Natural killer cell treated with Interleukin-12 subunit alpha and Interleukin-12 subunit beta and Interleukin-15 and Interleukin-18, amount 100 ng/mL, for 72 hours (primary cell): ENCODE measurements around the gene ABCA3. TPM values are rescaled to one million over a fixed set of nuclear protein-coding genes. Genes with fewer than 3 reads are reported as not detected.
A peak's percentile ranks its signal among the peaks of the same experiment; 100 is the strongest.
"Not testable (repeated sequence)": the region's sequence is repeated elsewhere in the genome, so short reads cannot be mapped to it uniquely, and the experiment has no call there.

ENCODE experiments used
- ATAC-seq, 2 donors: fragments of 150-1000 bp; cut with Tn5 transposase in 1 of 2; sonication (Bioruptor Pico), chemical (Tn5 transposase) in 1 of 2; 2 replicates each; pipeline ENCODE4 v1.10.0; 2021
- DNase-seq: peaks from one replicate; pipeline ENCODE4 v3.0.0; 2022; ENCODE audit warnings: low spot score
- H3K27ac Mint-ChIP-seq, 2 donors: 1 replicate in 1 of 2; 2 replicates in 1 of 2; pipeline ENCODE4 v1.8.0; 2022; ENCODE audit warnings: mixed read lengths in 2 of 2, mild to moderate bottlenecking in 1 of 2, moderate library complexity in 1 of 2
- H3K27me3 Mint-ChIP-seq, 2 donors: 1 replicate in 1 of 2; 2 replicates in 1 of 2; pipeline ENCODE4 v1.8.0; 2022; ENCODE audit warnings: mixed read lengths in 2 of 2
- H3K36me3 Mint-ChIP-seq: one replicate; pipeline ENCODE4 v1.8.0; 2022; ENCODE audit warnings: mixed read lengths
- H3K4me1 Mint-ChIP-seq, 2 donors: 1 replicate in 1 of 2; 2 replicates in 1 of 2; pipeline ENCODE4 v1.8.0; 2022; ENCODE audit warnings: low read depth in 2 of 2, mixed read lengths in 2 of 2, mild to moderate bottlenecking in 1 of 2
- H3K4me3 Mint-ChIP-seq: one replicate; pipeline ENCODE4 v1.8.0; 2022; ENCODE audit warnings: mixed read lengths
- H3K9me3 Mint-ChIP-seq: 2 replicates; pipeline ENCODE4 v1.8.0; 2022; ENCODE audit warnings: mixed read lengths
- total RNA-seq, 2 donors: library from RNA; stranded (reverse); gene quantifications; one replicate each; pipeline ENCODE4 v1.2.3, GENCODE V29; 2022

The ABCA3 gene
- total RNA-seq, 2 donors from 2014 or later, result 7.3 to 14.9 TPM

DNA sequence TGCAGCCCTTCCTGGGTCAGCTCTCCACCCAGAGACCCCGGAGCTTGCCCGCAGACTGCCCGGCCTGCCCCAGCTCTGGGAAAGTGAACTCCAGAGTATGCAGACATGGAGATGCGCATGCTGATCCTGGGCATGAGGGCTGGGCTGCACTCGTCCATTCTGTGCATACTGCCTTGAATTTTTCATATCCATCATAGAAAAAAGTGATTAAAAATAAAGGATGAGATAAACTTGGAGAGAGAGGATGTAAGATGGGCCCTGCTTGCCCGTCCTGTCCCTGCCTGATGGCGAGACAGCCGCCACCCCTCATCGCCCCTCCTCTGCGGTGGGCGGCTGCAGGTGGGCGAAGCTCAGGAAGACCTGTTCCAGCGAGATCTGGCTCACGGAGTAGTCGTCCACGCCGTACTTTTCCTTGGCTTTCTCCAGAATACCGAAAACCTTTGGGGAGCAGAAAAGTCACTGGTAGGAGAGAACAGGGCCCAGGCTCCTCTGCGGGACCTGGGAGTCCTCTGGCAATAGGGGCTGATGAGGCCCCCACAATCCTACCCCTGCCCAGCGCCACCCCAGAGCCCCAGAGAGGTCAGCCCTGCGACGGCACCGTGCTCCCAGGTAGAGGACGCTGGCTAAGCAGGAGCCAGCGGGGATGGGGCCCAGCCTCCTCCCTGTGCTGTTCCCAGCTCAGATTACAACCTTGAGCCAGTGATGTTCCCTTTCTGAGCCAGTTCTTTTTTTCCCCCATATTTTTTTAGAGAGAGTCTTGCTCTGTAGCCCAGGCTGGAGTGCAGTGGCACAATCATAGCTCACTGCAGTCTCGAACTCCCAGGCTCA is 63.9 kb downstream of the ABCA3 start:
- Mint-ChIP-seq H3K4me3 (no peak overlapping the region), H3K9me3 (no peaks in the 10 kb centered on the region), H3K27me3 (no peaks in the 10 kb centered on the region), H3K4me1 (no peaks in the 10 kb centered on the region), H3K27ac (no peak overlapping the region), H3K36me3 (no peaks in the 10 kb centered on the region)
- ATAC-seq (no peak), DNase-seq (peak; percentile 20)

DNA sequence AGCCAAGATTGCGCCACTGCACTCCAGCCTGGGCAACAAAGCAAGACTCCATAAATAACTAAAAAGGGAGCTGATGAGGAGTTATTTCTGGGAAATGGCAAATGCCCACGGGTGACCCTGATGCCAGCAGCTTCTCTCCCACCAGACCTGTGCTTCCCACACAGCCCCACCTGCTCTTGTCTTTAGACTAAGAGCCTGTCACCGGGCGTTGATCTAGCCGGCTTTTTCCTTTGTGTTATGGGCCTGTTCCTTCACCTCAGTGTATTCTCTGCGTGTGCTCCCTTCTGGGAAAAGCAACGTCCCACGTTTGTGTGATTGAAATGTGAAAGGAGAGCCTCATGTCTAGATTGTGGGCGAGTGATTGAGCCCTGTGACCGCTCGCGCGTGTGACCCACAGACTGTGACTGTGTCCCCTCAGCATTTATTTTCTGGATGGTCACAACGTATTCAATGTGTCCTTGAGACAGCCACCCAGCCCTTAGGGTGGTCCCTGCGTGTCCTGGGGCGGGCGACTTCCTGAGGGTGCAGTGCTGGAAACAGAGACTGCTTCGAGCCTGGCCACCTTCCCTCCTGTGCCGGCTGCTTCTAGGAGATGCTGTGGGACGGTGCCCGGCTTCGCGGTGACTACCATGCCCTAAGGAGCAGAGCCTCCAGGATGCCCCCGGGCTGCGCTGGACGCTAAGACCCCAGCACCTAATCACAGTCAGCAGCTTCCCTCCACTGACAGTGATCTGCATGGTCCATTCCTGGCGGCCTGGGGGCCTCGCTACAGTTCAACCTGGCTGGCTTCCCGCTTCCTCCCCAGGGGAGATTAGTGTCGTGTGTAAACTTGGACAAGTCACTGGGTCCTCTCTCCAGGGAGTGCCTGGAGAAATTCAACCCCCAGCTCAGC is 64.8 kb downstream of the ABCA3 start:
- no peak overlapping the region for H3K4me3 Mint-ChIP-seq
- DNase-seq, result peak; percentile 40
- no peaks in the 10 kb centered on the region for H3K9me3 Mint-ChIP-seq
- no peaks in the 10 kb centered on the region for H3K4me1 Mint-ChIP-seq
- no peak overlapping the region for H3K27ac Mint-ChIP-seq
- H3K36me3 Mint-ChIP-seq, result no peaks in the 10 kb centered on the region
- H3K27me3 Mint-ChIP-seq, result no peaks in the 10 kb centered on the region
- ATAC-seq, result no peak

DNA sequence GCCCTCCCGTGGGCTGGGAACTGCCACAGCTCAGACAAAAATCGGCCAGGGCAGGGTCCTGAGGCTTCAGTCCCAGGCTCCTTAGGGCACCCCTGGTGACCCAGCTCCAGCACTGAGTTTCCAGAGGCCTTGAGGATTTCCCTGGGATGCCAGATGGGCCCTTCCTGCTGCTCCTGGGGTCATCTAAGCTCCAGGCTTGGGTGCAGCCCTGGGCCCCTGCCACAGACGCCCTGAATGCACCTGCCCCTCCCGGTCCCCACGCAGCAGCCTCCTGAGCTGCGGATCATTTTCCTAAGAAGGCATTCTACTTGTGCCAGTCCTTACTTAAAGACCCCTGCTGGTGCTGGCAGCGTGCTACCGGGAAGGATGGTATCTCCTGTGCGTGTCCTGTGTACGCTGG is 66.6 kb downstream of the ABCA3 start:
- ATAC-seq (no peak), DNase-seq (no peak)
- Mint-ChIP-seq H3K4me1 (peaks cover 6 to 8% of the 10 kb centered on the region in 2 donors), H3K27me3 (no peaks in the 10 kb centered on the region), H3K4me3 (no peak overlapping the region), H3K27ac (no peak overlapping the region), H3K9me3 (no peaks in the 10 kb centered on the region), H3K36me3 (no peaks in the 10 kb centered on the region)

DNA sequence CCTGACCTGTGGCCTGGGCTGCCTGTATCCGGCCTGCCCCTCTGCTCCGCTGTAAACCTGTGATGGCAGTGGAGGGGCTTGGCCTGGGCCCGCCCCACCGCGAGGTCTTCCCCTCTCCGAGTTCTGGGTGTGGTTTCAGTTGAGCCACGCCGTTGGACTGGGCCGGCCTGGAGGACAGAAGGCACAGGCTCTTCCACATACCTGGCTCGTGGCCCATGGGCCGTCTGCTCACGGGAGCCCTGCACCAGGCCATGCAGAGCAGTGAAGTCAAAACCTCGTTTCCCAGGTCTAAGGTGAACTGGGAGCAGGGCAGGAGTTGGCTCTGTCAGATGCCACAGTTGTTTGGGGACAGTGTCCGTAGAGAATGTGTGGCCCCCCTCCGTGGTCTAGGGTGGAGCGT is 67.0 kb downstream of the ABCA3 start:
- DNase-seq (no peak), ATAC-seq (no peak)
- no peaks in the 10 kb centered on the region for H3K27me3 Mint-ChIP-seq
- no peaks in the 10 kb centered on the region for H3K9me3 Mint-ChIP-seq
- H3K27ac Mint-ChIP-seq, result no peak overlapping the region
- no peaks in the 10 kb centered on the region for H3K36me3 Mint-ChIP-seq
- H3K4me3 Mint-ChIP-seq, result no peak overlapping the region
- H3K4me1 Mint-ChIP-seq, result peaks cover 6 to 8% of the 10 kb centered on the region in 2 donors

DNA sequence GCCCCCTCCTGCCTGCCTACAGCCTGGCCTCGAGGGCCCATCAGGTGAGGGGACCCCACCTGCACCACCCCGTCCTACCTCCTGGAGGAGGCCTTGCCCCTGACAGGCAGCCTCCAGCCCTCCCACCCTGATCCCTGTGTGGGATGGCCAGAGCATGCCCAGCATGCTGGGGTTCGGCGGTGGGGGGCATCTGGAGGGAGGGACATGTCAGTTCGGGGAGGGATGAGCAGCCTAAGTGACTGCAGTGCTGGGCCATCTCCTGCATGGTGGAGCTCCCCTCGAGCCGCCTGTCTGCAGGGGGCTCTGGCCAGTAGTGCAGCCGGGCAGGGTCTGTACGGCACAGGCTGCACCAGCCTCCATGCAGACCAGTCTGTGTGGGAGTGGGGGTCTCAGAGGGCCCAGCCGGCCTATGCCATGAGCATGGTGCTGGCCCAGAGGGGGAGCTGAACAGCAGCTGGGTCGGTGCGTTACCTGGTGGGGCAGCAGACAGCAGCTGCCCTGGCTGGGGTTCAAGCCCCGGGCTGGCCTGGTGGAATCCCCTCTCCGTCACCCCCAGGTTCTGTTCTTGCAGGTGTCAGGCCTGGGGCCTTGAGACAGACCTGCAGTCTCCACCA is 68.6 kb downstream of the ABCA3 start:
- H3K4me3 Mint-ChIP-seq, result no peak overlapping the region
- peak; percentile 54 for DNase-seq
- H3K4me1 Mint-ChIP-seq, result peaks cover 9 to 10% of the 10 kb centered on the region in 2 donors
- H3K9me3 Mint-ChIP-seq, result no peaks in the 10 kb centered on the region
- ATAC-seq, result no peak
- no peak overlapping the region for H3K27ac Mint-ChIP-seq
- H3K27me3 Mint-ChIP-seq, result no peaks in the 10 kb centered on the region
- peaks cover 1% of the 10 kb centered on the region for H3K36me3 Mint-ChIP-seq

DNA sequence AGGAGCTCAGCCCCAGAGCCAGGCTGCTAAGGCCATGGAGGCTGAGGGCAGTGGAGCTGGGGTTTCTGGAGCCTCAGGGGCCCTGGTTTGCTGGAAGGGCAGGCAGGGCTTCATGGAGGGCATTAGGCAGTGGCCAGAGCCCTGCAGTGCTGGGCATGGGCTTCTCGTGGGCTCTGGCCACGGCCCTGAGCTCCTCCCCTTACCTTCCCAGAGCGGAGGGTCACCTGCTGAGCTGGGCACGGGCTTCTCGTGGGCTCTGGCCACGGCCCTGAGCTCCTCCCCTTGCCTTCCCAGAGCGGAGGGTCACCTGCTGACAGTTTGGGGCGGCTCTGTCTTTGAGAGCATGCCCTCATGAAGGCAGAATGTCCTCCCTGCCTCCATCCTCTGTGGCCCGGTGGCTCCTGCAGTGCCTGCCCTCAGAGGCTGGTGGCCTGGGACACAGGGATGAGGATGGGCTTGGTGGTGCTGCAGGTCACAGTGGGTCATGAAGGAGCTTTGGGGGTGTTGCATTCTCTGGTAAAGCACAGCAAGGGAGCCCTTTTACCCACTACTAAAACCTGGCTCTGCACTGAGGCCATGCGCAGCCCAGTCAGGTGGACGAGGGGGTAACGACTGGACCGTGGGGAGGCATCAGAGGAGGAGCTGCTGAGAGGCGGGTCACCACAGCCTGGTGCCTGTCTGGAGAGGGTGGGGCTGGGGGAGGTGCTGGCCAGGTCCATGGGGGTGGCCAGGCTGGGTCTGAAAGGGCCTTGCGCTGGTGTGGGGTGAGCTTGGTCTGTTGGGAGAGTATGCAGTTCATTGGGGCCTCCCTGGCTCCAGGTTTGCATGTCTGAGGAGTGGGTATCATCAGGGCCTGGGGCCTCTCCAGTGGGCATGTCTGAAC is 69.7 kb downstream of the ABCA3 start:
- DNase-seq, result peak; percentile 55
- no peaks in the 10 kb centered on the region for H3K27me3 Mint-ChIP-seq
- H3K27ac Mint-ChIP-seq, result no peak overlapping the region
- no peak overlapping the region for H3K4me3 Mint-ChIP-seq
- peaks cover 6% of the 10 kb centered on the region for H3K36me3 Mint-ChIP-seq
- no peak for ATAC-seq
- H3K4me1 Mint-ChIP-seq, result peaks cover 18 to 19% of the 10 kb centered on the region in 2 donors
- H3K9me3 Mint-ChIP-seq, result no peaks in the 10 kb centered on the region

DNA sequence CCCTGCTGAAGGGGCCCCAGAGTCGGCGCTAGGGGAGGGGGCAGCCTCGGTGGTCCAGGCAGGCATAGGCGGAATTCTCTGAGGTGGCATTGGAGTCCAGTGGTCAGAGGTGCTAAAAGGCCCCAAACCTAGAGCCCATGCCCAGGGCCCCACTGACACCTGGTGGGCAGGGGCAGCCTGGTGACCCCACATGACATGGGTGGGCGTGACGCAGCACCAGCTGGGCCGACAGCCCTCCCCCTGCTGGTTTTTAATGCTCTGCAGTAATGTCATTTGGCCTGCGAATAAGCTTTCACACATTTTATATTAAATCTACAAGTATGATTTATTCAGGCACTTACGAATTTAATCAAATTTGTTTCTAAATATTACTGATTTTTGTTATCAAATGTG is 70.5 kb downstream of the ABCA3 start:
- peaks cover 8% of the 10 kb centered on the region for H3K36me3 Mint-ChIP-seq
- no peak overlapping the region for H3K27ac Mint-ChIP-seq
- ATAC-seq (no peak), DNase-seq (peak; percentile 49)
- H3K9me3 Mint-ChIP-seq, result no peaks in the 10 kb centered on the region
- H3K4me1 Mint-ChIP-seq, result peaks cover 24 to 27% of the 10 kb centered on the region in 2 donors
- H3K27me3 Mint-ChIP-seq, result no peaks in the 10 kb centered on the region
- peak overlapping the region; percentile 94 for H3K4me3 Mint-ChIP-seq

DNA sequence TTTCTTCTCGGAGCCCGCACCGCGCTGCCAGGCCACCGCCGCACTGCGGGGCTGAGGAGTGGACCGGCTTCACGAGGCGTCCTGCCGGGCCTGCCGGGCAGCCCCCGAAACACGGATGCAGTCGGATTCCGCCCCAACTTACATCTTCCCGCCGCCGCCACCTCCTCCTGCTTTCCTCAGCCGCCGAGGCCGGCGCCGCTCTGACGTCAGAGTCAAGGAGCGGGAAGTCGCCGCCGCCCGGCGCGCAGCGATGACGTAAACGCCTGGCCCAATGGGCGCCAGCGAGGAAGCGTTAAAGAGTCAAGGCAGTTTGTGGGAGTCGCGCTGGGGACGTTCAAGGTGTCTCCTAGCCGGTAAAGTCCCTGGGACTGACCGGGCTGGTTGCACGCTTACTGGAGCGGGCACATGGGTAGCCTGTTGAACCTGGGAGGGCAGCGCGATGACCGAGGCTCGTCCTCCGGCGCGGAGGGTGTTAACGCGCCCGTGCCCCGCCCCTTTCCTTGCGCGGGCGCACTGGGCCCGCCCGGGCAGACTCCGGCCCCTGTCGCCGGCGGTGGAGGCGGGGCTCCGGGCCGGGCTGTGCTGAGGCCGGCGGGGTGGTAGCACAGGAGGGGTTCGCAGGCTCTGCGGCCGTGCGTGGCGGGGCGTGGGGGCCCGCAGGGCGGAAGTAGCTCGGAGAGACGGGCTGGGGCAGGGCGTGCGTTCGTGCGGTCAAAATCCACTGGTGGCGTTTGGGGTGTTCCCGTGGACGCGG is 72.4 kb downstream of the ABCA3 start, which contains the start of gene RNPS1:
TSS of gene RNPS1 (minus strand) at position 214 of the 754 bp plus-strand sequence. CDS start 3,483 bp downstream, outside the sequence.
- Mint-ChIP-seq H3K4me1 (peaks cover 34 to 37% of the 10 kb centered on the region in 2 donors), H3K36me3 (peaks cover 11% of the 10 kb centered on the region), H3K27me3 (no peaks in the 10 kb centered on the region), H3K4me3 (peak within 1 kb of the TSS; percentile 94), H3K9me3 (no peaks in the 10 kb centered on the region), H3K27ac (peak within 1 kb of the TSS; percentile 94 to 96)
- ATAC-seq (peak; percentile 95), DNase-seq (peak; percentile 98)

DNA sequence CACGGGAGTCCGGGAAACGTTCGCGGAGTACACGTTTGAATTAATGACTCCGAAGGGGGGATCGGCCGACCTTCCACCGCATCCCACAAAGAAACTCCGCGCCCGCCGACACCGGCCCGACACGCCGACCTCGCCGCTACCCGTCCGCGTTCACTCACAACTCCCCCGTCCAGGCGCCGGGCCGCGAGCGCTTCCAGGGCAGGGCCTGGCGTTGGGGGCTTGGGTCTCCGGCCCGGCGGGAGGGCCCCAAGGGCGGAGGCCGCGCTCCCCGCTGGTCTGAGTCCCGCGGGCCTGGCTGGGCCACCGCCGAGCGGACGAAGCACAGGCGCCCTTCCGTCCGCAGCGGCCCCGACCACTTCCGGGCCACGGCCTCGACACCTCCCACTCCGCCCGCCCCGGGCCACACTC is 73.0 kb downstream of the ABCA3 start:
- peak overlapping the region; percentile 94 to 96 for H3K27ac Mint-ChIP-seq

DNA sequence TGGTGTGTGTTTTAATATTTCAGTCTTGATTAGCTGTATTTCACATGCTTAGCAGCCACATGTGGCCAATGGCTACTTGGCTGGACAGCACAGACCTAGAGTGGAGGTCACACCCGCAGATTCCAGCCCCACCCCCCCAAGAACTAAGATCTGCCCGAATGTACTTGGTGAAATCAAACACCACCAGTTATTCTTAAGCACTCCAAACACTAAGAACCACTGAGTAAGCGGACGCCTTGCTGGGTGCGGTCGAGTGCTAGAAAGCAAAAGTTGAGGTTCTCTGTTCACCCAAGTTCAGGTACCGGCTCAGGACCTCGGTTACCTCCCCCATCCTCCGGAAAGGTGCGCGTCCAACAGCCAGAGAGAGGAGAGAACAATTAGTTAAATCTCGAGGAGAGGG is 73.6 kb downstream of the ABCA3 start:
- H3K27me3 Mint-ChIP-seq, ATAC-seq, H3K9me3 Mint-ChIP-seq: not testable (repeated sequence)
- Mint-ChIP-seq H3K36me3 (peaks cover 17% of the 10 kb centered on the region), H3K27ac (peak overlapping the region; percentile 94 to 96), H3K4me1 (peaks cover 37% of the 10 kb centered on the region in 2 donors), H3K4me3 (peak overlapping the region; percentile 94)
- peak; percentile 28 for DNase-seq

More for the DNA sequence above, 73.0 kb downstream of the ABCA3 start:
- H3K4me3 Mint-ChIP-seq, result peak overlapping the region; percentile 94
- peaks cover 16% of the 10 kb centered on the region for H3K36me3 Mint-ChIP-seq
- H3K4me1 Mint-ChIP-seq, result peaks cover 37% of the 10 kb centered on the region in 2 donors
- not testable (repeated sequence) for H3K9me3 Mint-ChIP-seq, H3K27me3 Mint-ChIP-seq
- DNase-seq, result peak; percentile 92
- peak; percentile 84 to 87 for ATAC-seq

DNA sequence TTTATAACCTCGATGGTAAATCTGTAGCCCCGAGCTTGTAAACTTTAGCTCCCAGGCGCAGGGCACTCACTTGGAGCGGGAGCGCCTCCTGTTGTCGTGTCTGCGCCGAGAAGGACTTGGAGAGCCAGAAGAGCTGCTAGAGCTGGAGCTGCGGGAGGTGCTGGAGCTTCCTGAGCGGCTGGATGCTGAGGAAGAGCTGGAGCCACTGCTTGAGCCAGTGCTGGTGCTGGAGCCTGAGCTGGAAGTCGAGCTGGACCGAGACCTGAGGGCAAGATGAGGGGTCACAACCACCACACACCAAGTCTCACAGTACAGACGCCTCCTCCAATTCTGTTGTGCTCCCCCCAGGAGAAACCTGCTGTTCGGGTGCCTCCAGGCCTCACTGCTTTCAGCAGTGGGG is 77.5 kb downstream of the ABCA3 start:
- Mint-ChIP-seq H3K36me3 (peaks cover 27% of the 10 kb centered on the region), H3K4me1 (peaks cover 29 to 30% of the 10 kb centered on the region in 2 donors)
- not testable (repeated sequence) for H3K4me3 Mint-ChIP-seq, ATAC-seq, H3K9me3 Mint-ChIP-seq, H3K27ac Mint-ChIP-seq, H3K27me3 Mint-ChIP-seq
- peak; percentile 15 for DNase-seq

DNA sequence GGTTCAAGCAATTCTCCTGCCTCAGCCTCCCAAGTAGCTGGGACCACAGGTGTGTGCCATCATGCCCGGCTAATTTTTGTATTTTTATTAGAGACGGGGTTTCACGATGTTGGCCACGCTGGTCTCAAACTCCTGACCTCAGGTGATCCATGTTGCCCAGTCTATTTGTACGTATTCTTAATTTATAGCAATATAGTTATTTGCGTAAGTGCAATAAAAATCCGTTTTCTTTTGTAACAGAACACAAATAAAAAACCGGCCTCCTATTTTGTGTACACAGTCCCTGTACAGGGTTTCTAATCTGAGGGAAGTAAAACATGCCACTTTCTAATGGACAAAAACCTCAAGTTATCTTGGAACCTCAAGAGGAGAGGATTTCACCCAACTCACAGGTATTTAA is 80.3 kb downstream of the ABCA3 start:
- ATAC-seq (no peak), DNase-seq (peak; percentile 6)
- Mint-ChIP-seq H3K27me3 (no peaks in the 10 kb centered on the region), H3K27ac (no peak overlapping the region), H3K36me3 (peaks cover 28% of the 10 kb centered on the region), H3K4me3 (no peak overlapping the region), H3K4me1 (peaks cover 12 to 15% of the 10 kb centered on the region in 2 donors), H3K9me3 (no peaks in the 10 kb centered on the region)
